ENCODE data around the gene RHBDD3.

The RHBDD3 gene

GRCh38 chr22:29269731-29270474 lies 2.1 kb upstream of the RHBDD3 start:
- no peak for DNase-seq (ENCODE audit: low read depth in 2 of 2)

DNA sequence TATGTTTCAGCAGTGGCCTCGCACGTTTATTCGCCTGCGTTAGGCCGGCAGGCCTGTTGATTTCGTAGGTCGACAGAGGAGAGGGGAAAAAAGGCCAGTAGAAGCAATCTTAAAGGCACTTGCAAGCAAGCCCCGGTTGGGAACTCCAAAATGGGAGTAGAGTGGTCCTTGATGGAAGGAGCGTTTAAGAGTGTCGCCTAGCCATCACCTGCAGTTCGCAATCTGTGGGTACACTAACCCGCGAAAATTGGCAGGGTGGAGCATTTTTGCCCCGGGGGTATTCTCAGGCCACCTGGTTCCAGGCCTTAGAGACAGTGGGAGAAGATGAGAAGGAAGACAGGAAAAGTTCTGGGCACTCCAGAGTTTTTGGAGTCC lies 1.4 kb upstream of the RHBDD3 start:
- DNase-seq (ENCODE audit: low read depth in 2 of 2) = no peak

- DNase-seq (ENCODE audit: low read depth in 2 of 2) = no peak
Measured at GRCh38 chr22:29268511-29269229, 889 bp upstream of the RHBDD3 start.

- no peak for DNase-seq (ENCODE audit: low read depth in 2 of 2)
Measured at GRCh38 chr22:29267462-29267857, 321 bp downstream of the RHBDD3 start.

DNA sequence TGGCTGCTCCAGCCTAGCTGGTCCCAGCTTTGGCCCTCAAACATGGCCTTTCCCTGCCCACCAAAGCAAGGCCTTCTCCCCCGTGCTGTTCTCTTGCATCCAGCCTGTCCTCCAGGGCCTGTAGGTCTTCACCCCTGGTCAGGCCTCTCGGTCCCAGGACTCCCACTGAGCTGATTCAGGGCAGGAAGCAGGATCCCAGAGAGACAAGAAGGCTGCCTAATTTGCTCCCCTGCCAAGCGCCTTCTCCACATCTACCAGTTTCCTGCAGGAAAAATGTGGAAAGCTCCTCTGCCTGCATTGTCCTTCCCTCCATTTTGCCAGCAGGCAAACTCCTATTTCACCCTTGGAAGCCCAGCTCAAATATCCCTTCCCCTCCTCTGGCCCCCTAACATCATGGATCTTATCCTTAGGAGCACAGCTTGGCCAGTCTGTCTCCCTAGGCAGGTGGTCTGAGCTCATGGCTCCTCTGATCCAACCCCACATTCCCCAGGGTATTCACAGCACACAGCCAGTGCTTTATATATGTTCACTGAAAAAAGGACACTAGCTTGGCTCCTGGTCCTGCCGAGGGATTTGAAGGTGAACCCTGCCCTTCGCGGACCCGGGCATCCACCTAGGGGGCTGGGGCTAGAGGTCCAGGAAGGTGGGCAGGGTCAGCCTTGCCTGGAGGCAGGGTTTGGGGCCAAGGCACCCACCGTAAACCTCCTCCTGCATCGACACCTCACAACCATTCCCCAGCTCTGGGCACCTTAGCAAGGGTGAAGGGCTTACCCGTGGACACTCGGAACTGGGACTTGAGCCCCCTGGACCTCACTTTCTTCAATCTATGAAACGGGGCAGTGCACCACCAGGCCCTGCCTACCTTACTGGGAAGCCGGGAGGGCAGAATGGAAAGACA lies 968 bp downstream of the RHBDD3 start:
- DNase-seq (ENCODE audit: low read depth in 2 of 2) = no peak

DNA sequence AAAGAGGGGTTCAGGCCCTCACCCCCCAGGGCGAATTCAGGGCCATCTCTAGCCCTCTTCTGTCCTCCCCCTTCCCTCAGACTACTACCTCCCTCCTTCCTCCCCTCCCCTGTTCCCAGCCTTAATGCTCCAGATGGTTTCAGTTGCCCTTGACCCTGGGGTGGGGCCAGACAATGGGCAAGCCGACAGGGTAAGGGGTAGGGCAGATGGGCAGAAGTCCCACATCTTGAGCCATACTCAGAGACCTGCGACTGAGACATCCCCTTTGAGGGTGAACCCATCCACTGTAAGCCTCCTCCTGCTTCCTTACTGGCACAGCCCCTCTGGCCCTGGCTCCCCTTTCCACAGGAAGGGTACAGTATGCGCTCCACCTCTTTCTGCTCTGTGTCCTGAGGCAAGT lies 1.9 kb downstream of the RHBDD3 start:
- DNase-seq (ENCODE audit: low read depth in 2 of 2) = no peak

DNA sequence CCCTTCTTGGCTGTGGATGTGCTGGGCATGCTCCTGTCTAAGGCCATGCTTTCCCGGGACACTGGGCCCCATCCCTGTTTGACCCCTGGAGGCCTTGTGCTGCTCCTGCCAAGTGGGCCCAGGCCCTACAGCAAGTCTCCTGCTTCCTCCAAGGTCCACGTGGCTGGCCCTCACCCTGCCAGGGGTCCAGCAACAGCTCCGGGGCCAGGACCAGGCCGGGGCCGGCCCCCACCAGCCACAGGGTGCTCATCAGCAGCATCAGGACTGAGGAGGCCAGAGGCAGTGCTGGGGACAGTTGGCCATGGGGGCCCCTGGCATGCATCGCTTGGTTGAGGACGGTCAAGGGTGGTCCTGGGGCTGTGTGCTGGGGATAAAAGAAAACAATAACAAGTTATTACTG lies 2.5 kb downstream of the RHBDD3 start:
- DNase-seq (ENCODE audit: low read depth in 2 of 2) = no peak

DNA sequence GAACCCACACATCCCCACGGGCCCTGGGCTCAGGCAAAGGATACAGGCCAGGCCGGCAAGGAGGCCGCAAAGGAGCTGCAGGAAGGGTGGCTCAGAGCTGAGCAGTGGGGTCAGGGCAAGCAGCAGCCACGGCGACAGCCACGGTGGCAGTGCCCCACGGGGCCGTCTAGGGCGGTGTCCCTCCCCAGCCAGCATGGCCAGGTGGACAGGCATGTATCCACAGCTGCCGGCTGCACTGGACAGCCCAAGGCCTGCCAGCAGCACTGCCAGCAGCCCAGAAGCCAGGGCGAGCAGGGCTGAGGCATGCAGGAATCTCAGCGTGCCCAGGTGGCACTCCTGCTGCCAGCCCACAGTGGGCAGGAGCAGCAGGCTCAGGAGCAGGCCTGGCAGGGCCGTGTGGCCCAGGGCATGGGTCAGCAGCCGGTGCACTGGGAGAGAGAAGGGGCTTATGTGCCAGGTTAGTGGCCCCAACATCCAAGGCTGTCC lies 3.9 kb downstream of the RHBDD3 start:
- DNase-seq (ENCODE audit: low read depth in 2 of 2) = no peak

DNA sequence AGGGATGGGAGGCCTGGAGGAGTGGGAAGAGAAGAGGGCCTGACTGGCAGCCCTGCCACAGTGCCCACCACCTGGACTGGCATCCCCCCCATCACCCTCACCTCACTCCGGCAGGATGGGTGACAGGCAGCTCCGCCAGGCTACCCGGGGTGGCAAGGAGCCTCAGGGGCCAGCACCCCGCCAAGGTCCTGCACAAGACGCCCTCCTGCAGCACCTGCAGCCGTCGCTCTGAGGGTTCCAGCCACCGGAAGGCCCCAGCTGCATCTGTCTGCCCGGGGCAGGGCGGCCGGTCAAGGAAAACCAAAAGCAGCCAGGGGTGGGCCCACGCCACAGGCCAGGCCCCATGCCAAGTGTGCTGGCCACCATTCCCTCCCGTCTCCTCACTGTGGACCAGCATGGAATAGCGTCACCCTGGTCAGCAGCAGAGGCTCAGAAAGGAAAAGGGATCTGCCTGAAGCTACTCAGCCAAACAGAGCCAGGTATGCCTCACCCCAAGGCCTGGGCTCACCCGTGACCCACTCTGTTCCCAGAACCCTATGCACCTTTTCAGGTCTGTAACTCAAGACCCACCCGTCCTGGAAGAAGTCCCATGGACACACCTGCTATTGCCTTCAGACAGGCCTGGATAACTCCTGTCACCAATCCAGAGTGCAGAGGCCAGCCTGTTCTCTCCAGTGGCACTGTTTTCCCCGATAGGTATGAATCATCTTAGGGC lies 7.0 kb downstream of the RHBDD3 start:
- no peak for DNase-seq (ENCODE audit: low read depth in 2 of 2)

- DNase-seq (ENCODE audit: low read depth in 2 of 2) = no peak
Measured at GRCh38 chr22:29260031-29260560, 7.7 kb downstream of the RHBDD3 start.

DNA sequence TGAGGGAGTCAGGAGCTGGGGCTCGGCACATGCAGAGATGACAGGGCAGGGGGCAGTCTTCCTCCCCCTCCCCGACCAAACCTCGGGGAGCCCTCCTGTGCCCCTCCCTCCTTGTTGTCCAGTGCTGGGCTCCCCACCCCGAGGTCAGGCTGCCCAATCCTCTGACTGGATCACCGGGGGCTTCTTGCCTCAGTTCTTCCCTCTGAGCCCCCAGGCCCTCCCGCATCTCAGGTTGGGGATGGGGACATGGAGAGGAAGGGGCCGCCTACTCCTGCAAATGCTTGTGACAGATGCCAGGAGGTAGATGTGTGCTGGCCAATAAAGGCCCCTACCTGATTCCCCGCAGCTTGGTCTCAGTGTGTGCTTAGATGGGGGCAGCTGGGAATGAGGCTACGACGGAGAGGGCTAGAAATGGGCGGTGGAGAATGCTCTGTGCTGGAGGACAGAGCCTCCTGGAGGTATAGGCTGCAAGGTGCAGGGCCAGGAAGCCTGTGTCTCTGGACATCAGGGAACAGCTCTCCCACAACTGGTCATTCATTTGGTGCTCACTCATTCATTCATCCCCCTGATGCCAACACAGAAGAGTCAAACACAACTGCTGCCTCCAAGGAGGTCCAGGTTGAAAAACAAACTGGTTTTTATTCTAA lies 8.4 kb downstream of the RHBDD3 start:
- DNase-seq (ENCODE audit: low read depth in 2 of 2) = no peak

GRCh38 chr22:29258407-29259252 lies 9.2 kb downstream of the RHBDD3 start:
- no peak for DNase-seq (ENCODE audit: low read depth in 2 of 2)

- no peak for DNase-seq (ENCODE audit: low read depth in 2 of 2)
Measured at GRCh38 chr22:29257751-29258181, 10.0 kb downstream of the RHBDD3 start.

- DNase-seq (ENCODE audit: low read depth in 2 of 2) = no peak
Measured at GRCh38 chr22:29256606-29257325, 11.0 kb downstream of the RHBDD3 start.

DNA sequence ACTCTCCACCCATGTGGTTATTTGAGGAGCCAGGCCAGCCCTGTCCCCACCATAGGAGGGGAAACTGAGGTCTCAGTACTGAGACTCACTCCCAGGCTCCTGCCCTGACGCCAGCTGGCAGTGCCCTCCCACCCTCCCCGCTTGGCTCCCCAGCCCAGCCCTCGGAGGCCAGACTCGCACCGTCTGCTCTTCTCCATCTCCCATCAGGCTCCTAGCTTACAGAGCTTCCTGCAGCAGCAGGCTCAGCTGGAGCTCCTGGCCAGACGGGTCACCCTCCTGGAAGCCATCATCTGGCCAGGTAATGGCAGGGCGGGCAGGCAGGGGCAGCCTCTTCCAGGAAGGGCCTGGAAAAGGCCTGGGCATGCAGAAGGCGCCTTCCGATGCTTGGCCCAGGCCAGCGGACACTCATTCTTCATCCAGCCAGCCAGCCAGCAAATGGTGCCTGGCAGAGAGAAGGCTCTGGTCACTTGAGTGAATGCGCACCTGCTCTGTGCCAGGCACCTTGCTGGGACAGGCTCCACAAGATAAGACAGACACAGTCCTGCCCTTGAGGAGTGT lies 12.6 kb downstream of the RHBDD3 start:
- DNase-seq (ENCODE audit: low read depth in 2 of 2) = no peak

- DNase-seq (ENCODE audit: low read depth in 2 of 2) = no peak
Measured at GRCh38 chr22:29254286-29254660, 13.5 kb downstream of the RHBDD3 start.

DNA sequence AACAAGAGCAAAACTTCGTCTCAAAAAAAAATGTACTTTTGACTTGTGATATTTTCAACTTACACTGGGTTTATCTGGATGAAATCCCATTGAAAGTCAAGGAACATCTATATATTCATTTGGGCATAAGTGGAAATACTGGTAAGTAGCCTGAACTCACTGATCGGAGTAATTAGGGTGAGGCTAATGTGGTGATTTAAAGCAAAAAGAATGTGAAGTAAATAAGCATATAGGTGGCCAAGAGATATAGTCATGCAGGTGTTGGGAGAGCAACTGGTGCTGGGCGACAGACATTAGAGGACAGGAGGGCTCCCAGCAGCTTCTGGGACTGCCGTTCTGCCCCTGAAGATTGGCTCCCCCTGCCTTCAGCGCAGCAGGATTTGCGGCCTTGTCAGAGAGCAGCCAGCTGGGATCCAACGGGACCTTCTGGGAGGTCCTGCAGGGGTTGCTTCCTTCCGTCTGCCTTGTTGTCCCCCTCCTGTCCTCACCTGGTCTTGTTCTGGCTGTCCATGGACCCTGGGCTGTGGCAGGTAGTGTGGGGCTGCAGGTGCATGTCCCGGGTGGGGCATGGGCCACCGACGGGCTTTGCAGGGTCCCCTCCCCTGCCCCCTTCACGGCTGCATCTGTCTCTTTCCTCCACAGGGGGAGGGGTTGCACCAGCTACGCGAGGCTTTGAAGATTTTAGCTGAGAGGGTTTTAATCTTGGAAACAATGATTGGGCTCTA lies 14.1 kb downstream of the RHBDD3 start:
- DNase-seq (ENCODE audit: low read depth in 2 of 2) = no peak

Measured in stimulated activated CD4-positive, alpha-beta T cell treated with anti-CD3 and anti-CD28 coated beads, Interleukin-1b, Interleukin-23, amount 100 ng/mL, for 1 hour (primary cell).